GM23248 (cell line): ENCODE results near the gene MICAL2. TPM values are rescaled to one million over a fixed set of nuclear protein-coding genes. Genes with fewer than 3 reads are reported as not detected.

Source experiments
- DNase-seq: peaks from one replicate; pipeline ENCODE4 v3.0.0-alpha.2; 2015
- H2AFZ ChIP-seq: fragments of 200-600 bp; sonication (generic); 2 replicates; pipeline ENCODE4 v1.6.1; 2016; ENCODE audit warnings: antibody characterized with exemption
- H3F3A ChIP-seq: fragments of 200-600 bp; sonication (generic); 2 replicates; pipeline ENCODE4 v1.6.1; 2016; ENCODE audit warnings: mild to moderate bottlenecking, antibody characterized with exemption, mixed run types; ENCODE audit not compliant: insufficient read depth
- H3K27ac ChIP-seq: fragments of 200-600 bp; sonication (generic); 2 replicates; pipeline ENCODE4 v1.5.1; 2016; ENCODE audit warnings: mild to moderate bottlenecking
- H3K27me3 ChIP-seq: fragments of 200-600 bp; sonication (generic); replicated peaks from 2 replicates; pipeline ENCODE4 v1.6.1; 2016; ENCODE audit warnings: mild to moderate bottlenecking; ENCODE audit not compliant: insufficient read depth
- H3K36me3 ChIP-seq: fragments of 200-600 bp; sonication (generic); 2 replicates; pipeline ENCODE4 v1.6.1; 2016; ENCODE audit warnings: low read depth, mild to moderate bottlenecking
- H3K4me1 ChIP-seq: fragments of 200-600 bp; sonication (generic); 2 replicates; pipeline ENCODE4 v1.6.1; 2016; ENCODE audit warnings: mild to moderate bottlenecking; ENCODE audit not compliant: insufficient read depth
- H3K4me2 ChIP-seq: fragments of 200-600 bp; sonication (generic); one replicate; pipeline ENCODE4 v1.6.1; 2016; ENCODE audit warnings: mild to moderate bottlenecking; ENCODE audit not compliant: unreplicated experiment
- H3K4me3 ChIP-seq: fragments of 200-600 bp; sonication (generic); 2 replicates; pipeline ENCODE4 v1.5.1; 2016; ENCODE audit warnings: mild to moderate bottlenecking
- H3K79me2 ChIP-seq: fragments of 200-600 bp; sonication (generic); 2 replicates; pipeline ENCODE4 v1.6.1; 2016; ENCODE audit warnings: mild to moderate bottlenecking; ENCODE audit not compliant: insufficient read depth
- H3K9ac ChIP-seq: fragments of 200-600 bp; sonication (generic); 2 replicates; pipeline ENCODE4 v1.6.1; 2016; ENCODE audit warnings: mild to moderate bottlenecking
- H3K9me2 ChIP-seq: fragments of 200-600 bp; sonication (generic); 2 replicates; pipeline ENCODE4 v1.6.1; 2016; ENCODE audit warnings: mixed run types, mild to moderate bottlenecking, moderate library complexity; ENCODE audit not compliant: insufficient read depth
- H3K9me3 ChIP-seq: fragments of 200-600 bp; sonication (generic); one replicate; pipeline ENCODE4 v1.6.1; 2017; ENCODE audit warnings: low read depth
- H4K20me1 ChIP-seq: fragments of 200-600 bp; sonication (generic); 2 replicates; pipeline ENCODE4 v1.6.0; 2016; ENCODE audit not compliant: insufficient read depth
- EZH2 ChIP-seq: fragments of 200-600 bp; sonication (generic); IDR thresholded peaks from 2 replicates; pipeline ENCODE4 v1.6.1; 2018; ENCODE audit warnings: antibody characterized with exemption, mild to moderate bottlenecking; ENCODE audit not compliant: insufficient read depth, poor library complexity, severe bottlenecking
- EZH2phosphoT487 ChIP-seq: fragments of 200-600 bp; sonication (generic); IDR thresholded peaks from 2 replicates; pipeline ENCODE4 v1.6.1; 2018; ENCODE audit warnings: antibody characterized with exemption, moderate library complexity, mild to moderate bottlenecking, low read depth; ENCODE audit not compliant: insufficient read depth
- WGBS, 2 experiments: methylation state at CpG; one replicate each; pipeline ENCODE4 v1.1.6; 2015 to 2017; ENCODE audit warnings: low lambda C conversion rate in 2 of 2, low coverage in 1 of 2; ENCODE audit errors: missing lambda C conversion rate in 2 of 2; 5-methylcytosine and 5-hydroxymethylcytosine counted together
- in situ Hi-C: fragments of 300-500 bp; cut with MboI; formaldehyde crosslinking; loops from 2 replicates; pipeline ENCODE4 v1.15.0; 2020
- polyA plus RNA-seq: library from polyadenylated mRNA; unstranded; fragments of >200 nt; fragmentation: Nextera tagmentation; extraction: Ambion mirVana; gene quantifications from 2 replicates; pipeline ENCODE4 v1.2.1, GENCODE V29; 2016
- total RNA-seq: library from RNA; depleted of rRNA; stranded (reverse); fragments of >200 nt; shearing (Covaris generic); gene quantifications from 2 replicates; pipeline ENCODE4 v1.2.3, GENCODE V29; 2014

The MICAL2 gene
- total and polyA plus RNA-seq, 2 experiments from 2014 or later: 83.3 to 158 TPM

DNA sequence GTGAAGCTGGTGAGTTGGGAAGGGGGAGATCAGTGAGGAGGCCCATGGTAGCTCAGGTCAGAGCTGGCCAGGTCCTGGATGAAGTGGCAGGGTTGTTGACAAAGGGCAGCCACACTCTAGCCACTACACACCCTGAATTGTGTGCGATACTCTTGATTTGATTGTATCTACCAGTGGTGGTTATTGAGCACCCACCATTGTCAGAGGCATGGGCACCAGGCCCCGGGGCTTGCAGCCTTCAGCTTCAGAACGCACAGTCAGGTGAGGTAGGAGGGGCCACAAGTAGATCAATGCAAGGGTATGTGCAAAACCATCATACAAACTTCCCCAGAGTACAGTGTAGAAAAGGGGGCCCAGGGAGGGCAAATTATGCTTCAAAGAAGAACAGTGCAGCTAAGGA lies 38.1 kb downstream of the MICAL2 start:
- 80% methylated on average over 3 of the region's 3 CpGs for WGBS, 2 experiments
- no peaks in the 10 kb centered on the region for H4K20me1 ChIP-seq
- peaks cover 18% of the 10 kb centered on the region for H3K4me1 ChIP-seq
- DNase-seq: no peak
- H3K9me2 ChIP-seq: no peaks in the 10 kb centered on the region
- peaks cover 97% of the 10 kb centered on the region for H3K79me2 ChIP-seq
- no peaks in the 10 kb centered on the region for H3K27me3 ChIP-seq
- no peak for TF ChIP-seq EZH2phosphoT487
- H3K9me3 ChIP-seq: no peaks in the 10 kb centered on the region
- H3K4me3 ChIP-seq: no peak overlapping the region
- in situ Hi-C loops: no loop called here
- no peak overlapping the region for H2AFZ ChIP-seq
- H3K4me2 ChIP-seq: no peak overlapping the region
- no peak overlapping the region for H3K27ac ChIP-seq
- no peak overlapping the region for H3K9ac ChIP-seq
- no peaks in the 10 kb centered on the region; the same call in 1 of the 2 replicates for H3K36me3 ChIP-seq
- H3F3A ChIP-seq: peaks cover 38% of the 10 kb centered on the region; the same call in 1 of the 2 replicates

- no peak overlapping the region for H3K4me2 ChIP-seq
- 80 to 88% methylated on average over 4 of the region's 4 CpGs for WGBS, 2 experiments
- H3K4me3 ChIP-seq: no peak overlapping the region
- no peak for TF ChIP-seq EZH2phosphoT487
- TF ChIP-seq EZH2: no peak
- peaks cover 38% of the 10 kb centered on the region; the same call in 1 of the 2 replicates for H3F3A ChIP-seq
- no peak overlapping the region for H2AFZ ChIP-seq
- H3K9me2 ChIP-seq: no peaks in the 10 kb centered on the region
- no peak for DNase-seq
- in situ Hi-C loops: no loop called here
- no peak overlapping the region for H3K9ac ChIP-seq
- peaks cover 14% of the 10 kb centered on the region for H3K4me1 ChIP-seq
- no peaks in the 10 kb centered on the region for H4K20me1 ChIP-seq
- no peaks in the 10 kb centered on the region for H3K9me3 ChIP-seq
- H3K36me3 ChIP-seq: no peaks in the 10 kb centered on the region; the same call in 1 of the 2 replicates
- peaks cover 97% of the 10 kb centered on the region for H3K79me2 ChIP-seq
- H3K27ac ChIP-seq: no peak overlapping the region
- no peaks in the 10 kb centered on the region for H3K27me3 ChIP-seq
These were observed 38.5 kb downstream of the MICAL2 start for GRCh38 chr11:12148882-12149281.

GRCh38 chr11:12149672-12150225 lies 39.4 kb downstream of the MICAL2 start:
- H3F3A ChIP-seq: peaks cover 38% of the 10 kb centered on the region; the same call in 1 of the 2 replicates
- H3K79me2 ChIP-seq: peaks cover 95% of the 10 kb centered on the region
- in situ Hi-C loops: no loop called here
- no peak for DNase-seq
- H3K27me3 ChIP-seq: no peaks in the 10 kb centered on the region
- H3K4me3 ChIP-seq: no peak overlapping the region
- H3K4me2 ChIP-seq: no peak overlapping the region
- H3K36me3 ChIP-seq: no peaks in the 10 kb centered on the region; the same call in 1 of the 2 replicates
- no peaks in the 10 kb centered on the region for H4K20me1 ChIP-seq
- no peak for TF ChIP-seq EZH2phosphoT487
- TF ChIP-seq EZH2: no peak
- no peaks in the 10 kb centered on the region for H3K9me3 ChIP-seq
- H3K27ac ChIP-seq: no peak overlapping the region
- no peak overlapping the region for H2AFZ ChIP-seq
- WGBS, 2 experiments: 94 to 100% methylated on average over 6 of the region's 6 CpGs
- H3K9ac ChIP-seq: no peak overlapping the region
- no peaks in the 10 kb centered on the region for H3K9me2 ChIP-seq
- peaks cover 6% of the 10 kb centered on the region; the same call in 1 of the 2 replicates for H3K4me1 ChIP-seq

- no peaks in the 10 kb centered on the region for H3K36me3 ChIP-seq
- H3K9ac ChIP-seq: no peak overlapping the region
- in situ Hi-C loops: no loop called here
- no peaks in the 10 kb centered on the region for H3K9me3 ChIP-seq
- no peaks in the 10 kb centered on the region for H3K27me3 ChIP-seq
- H3K4me1 ChIP-seq: 0 out of 2 replicates have a peak, but pooled peaks cover 6% of the 10 kb centered on the region
- no peak overlapping the region for H3K4me3 ChIP-seq
- H2AFZ ChIP-seq: no peak overlapping the region
- H3K9me2 ChIP-seq: no peaks in the 10 kb centered on the region
- peaks cover 40% of the 10 kb centered on the region for H3F3A ChIP-seq
- DNase-seq: peak; percentile 65
- WGBS, 2 experiments: 78 to 82% methylated on average over 10 of the region's 10 CpGs
- no peaks in the 10 kb centered on the region for H4K20me1 ChIP-seq
- H3K79me2 ChIP-seq: peaks cover 95% of the 10 kb centered on the region
- TF ChIP-seq EZH2phosphoT487 (no peak), EZH2 (no peak)
- peak overlapping the region; percentile 16; the same call in 1 of the 2 replicates for H3K27ac ChIP-seq
- H3K4me2 ChIP-seq: no peak overlapping the region
These were observed 40.5 kb downstream of the MICAL2 start for GRCh38 chr11:12150831-12151382.
